ENCODE results near the gene RASSF4. TPM values are rescaled to one million over a fixed set of nuclear protein-coding genes. Genes with fewer than 3 reads are reported as not detected.

Gene RASSF4
- total and polyA plus RNA-seq, 9 of the 15 experiments (the other 6 are each of a cell fraction or from before 2014, with no cell fraction given): 0.01 to 0.62 (median 0.11) TPM; not detected in 3

DNA sequence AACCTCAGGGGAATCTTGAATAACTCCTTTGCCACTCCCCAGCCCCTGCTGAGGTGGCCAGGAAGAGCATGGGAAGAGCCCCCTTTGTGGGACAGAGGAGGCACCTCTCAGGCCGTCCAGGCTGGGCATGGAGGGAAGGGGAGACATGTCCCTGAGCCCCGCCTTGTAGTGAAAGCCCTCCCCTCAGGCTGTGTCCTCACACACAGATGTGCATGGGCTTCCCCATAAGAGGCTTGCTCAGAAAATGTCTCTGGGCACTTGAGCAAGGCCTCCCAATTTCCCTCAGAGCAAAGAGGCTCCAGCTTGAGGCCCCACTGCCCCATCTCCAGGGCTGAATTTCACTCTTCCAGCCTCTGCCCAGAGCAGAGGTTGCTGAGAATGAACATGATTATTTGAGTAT lies 44.7 kb upstream of the RASSF4 start:
- no peaks in the 10 kb centered on the region for H3K9me3 ChIP-seq (replicated peaks; ENCODE audit: control insufficient read depth, insufficient read depth, low read depth, low read length)
- no peak for FAIRE-seq
- in situ Hi-C loops (cut with MboI): no loop called here
- no peak overlapping the region for H2AFZ ChIP-seq (ENCODE audit: low read depth, low read length)
- H3K4me1 ChIP-seq (replicated peaks in 1 of 2; ENCODE audit: control insufficient read depth in 2 of 2, insufficient read depth in 2 of 2, low read length in 2 of 2): peaks cover 32 to 35% of the 10 kb centered on the region in 2 experiments
- ATAC-seq: no peak
- H3K4me2 ChIP-seq (ENCODE audit: insufficient read depth, low read length): no peak overlapping the region
- H3K27ac ChIP-seq (ENCODE audit: extremely low read depth, low read depth, low read length): no peak overlapping the region
- DNase-seq (ENCODE audit: extremely low read depth in 1 of 4, low spot score in 3 of 4): no peak
- no peak for TF ChIP-seq ZNF77 (CRISPR knock-in tag; IDR thresholded peaks at IDR 0.05)
- TF ChIP-seq ZZZ3 (IDR thresholded peaks at IDR 0.05): no peak
- no peak for TF ChIP-seq TRIM28 (IDR thresholded peaks at IDR 0.05)
- TF ChIP-seq, protein P1, sequence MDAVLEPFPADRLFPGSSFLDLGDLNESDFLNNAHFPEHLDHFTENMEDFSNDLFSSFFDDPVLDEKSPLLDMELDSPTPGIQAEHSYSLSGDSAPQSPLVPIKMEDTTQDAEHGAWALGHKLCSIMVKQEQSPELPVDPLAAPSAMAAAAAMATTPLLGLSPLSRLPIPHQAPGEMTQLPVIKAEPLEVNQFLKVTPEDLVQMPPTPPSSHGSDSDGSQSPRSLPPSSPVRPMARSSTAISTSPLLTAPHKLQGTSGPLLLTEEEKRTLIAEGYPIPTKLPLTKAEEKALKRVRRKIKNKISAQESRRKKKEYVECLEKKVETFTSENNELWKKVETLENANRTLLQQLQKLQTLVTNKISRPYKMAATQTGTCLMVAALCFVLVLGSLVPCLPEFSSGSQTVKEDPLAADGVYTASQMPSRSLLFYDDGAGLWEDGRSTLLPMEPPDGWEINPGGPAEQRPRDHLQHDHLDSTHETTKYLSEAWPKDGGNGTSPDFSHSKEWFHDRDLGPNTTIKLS (IDR thresholded peaks at IDR 0.05; ENCODE audit: borderline replicate concordance, low read depth): no peak
- no peak for TF ChIP-seq GABPA (tag; conservative IDR thresholded peaks at IDR 0.05; ENCODE audit: low read depth)
- TF ChIP-seq TAF9B (IDR thresholded peaks at IDR 0.05; ENCODE audit: partially characterized antibody): no peak
- TF ChIP-seq ZNF668 (CRISPR knock-in tag; IDR thresholded peaks at IDR 0.05): no peak
- no peak for TF ChIP-seq BRF1 (IDR thresholded peaks at IDR 0.05; ENCODE audit: borderline replicate concordance, extremely low read depth, insufficient read length)
- TF ChIP-seq DIDO1 (tag; IDR thresholded peaks at IDR 0.05; ENCODE audit: low read depth): no peak
- TF ChIP-seq, protein P2, sequence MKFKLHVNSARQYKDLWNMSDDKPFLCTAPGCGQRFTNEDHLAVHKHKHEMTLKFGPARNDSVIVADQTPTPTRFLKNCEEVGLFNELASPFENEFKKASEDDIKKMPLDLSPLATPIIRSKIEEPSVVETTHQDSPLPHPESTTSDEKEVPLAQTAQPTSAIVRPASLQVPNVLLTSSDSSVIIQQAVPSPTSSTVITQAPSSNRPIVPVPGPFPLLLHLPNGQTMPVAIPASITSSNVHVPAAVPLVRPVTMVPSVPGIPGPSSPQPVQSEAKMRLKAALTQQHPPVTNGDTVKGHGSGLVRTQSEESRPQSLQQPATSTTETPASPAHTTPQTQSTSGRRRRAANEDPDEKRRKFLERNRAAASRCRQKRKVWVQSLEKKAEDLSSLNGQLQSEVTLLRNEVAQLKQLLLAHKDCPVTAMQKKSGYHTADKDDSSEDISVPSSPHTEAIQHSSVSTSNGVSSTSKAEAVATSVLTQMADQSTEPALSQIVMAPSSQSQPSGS (CRISPR knock-in tag; IDR thresholded peaks at IDR 0.05): no peak
- TF ChIP-seq, protein P3, sequence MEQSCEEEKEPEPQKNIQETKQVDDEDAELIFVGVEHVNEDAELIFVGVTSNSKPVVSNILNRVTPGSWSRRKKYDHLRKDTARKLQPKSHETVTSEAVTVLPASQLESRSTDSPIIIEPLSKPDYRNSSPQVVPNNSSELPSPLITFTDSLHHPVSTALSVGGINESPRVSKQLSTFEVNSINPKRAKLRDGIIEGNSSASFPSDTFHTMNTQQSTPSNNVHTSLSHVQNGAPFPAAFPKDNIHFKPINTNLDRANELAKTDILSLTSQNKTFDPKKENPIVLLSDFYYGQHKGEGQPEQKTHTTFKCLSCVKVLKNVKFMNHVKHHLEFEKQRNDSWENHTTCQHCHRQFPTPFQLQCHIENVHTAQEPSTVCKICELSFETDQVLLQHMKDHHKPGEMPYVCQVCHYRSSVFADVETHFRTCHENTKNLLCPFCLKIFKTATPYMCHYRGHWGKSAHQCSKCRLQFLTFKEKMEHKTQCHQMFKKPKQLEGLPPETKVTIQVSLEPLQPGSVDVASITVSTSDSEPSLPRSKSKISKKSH (CRISPR knock-in tag; IDR thresholded peaks at IDR 0.05): no peak
- TF ChIP-seq, protein P4, sequence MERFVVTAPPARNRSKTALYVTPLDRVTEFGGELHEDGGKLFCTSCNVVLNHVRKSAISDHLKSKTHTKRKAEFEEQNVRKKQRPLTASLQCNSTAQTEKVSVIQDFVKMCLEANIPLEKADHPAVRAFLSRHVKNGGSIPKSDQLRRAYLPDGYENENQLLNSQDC (CRISPR knock-in tag; IDR thresholded peaks at IDR 0.05): no peak
- TF ChIP-seq STAT5B (CRISPR knock-in tag; IDR thresholded peaks at IDR 0.05): no peak
- TF ChIP-seq PRMT5 (CRISPR knock-in tag; IDR thresholded peaks at IDR 0.05): no peak
- TF ChIP-seq ZNF143 (CRISPR knock-in tag; IDR thresholded peaks at IDR 0.05): no peak
- TF ChIP-seq NCOA2 (IDR thresholded peaks at IDR 0.05; ENCODE audit: partially characterized antibody in 2 of 2): no peak
- POLR2A ChIA-PET: no interaction called here
- peaks cover 0 to 3% of the 10 kb centered on the region in 2 experiments; a peak in 3 of 5 replicates for H3K27me3 ChIP-seq (ENCODE audit: control insufficient read depth in 2 of 2, insufficient read depth in 2 of 2, low read length in 2 of 2)
- H3K9ac ChIP-seq (ENCODE audit: insufficient read depth in 1 of 2, low read depth in 2 of 2, low read length in 2 of 2): no peak overlapping the region
- CTCF ChIA-PET (ENCODE audit: low intra/inter-chr PET ratio): no interaction called here
- WGBS (ENCODE audit: insufficient coverage, low coverage, missing lambda C conversion rate): 36% methylated on average over 2 of the region's 2 CpGs
- no TSS peak for BruUV-seq (replicated peaks)
- H3K79me2 ChIP-seq (ENCODE audit: control insufficient read depth, insufficient read depth, low read length): no peaks in the 10 kb centered on the region
- intact Hi-C loops (cut with micrococcal nuclease): no loop called here
- H3K9me1 ChIP-seq (ENCODE audit: control insufficient read depth, insufficient read depth, low read length): peaks cover 3% of the 10 kb centered on the region
- H3K4me3 ChIP-seq: no peak overlapping the region
- H4K20me1 ChIP-seq (replicated peaks; ENCODE audit: control insufficient read depth, insufficient read depth, low read length): peaks cover 3% of the 10 kb centered on the region; the same call in 1 of the 2 replicates
- H3K36me3 ChIP-seq (ENCODE audit: control insufficient read depth, insufficient read depth, low read length): no peaks in the 10 kb centered on the region
